Cardiac muscle cell (in vitro differentiated cells and primary cell): ENCODE data around the gene MFSD2A. TPM values are rescaled to one million over a fixed set of nuclear protein-coding genes. Genes with fewer than 3 reads are reported as not detected.

Experiments used
- DNase-seq, 2 donors: peaks; one replicate each; pipeline versions ENCODE4 v3.0.0 to v3.0.0-alpha.2; 2010 to 2017; ENCODE audit warnings: low read depth in 1 of 2, low spot score in 1 of 2
- H3K27ac ChIP-seq: fragments of 200-600 bp; sonication (generic); 2 replicates; pipeline ENCODE4 v1.5.1; 2016
- H3K27me3 ChIP-seq: fragments of 200-600 bp; sonication (generic); 2 replicates; pipeline ENCODE4 v1.6.0; 2016; ENCODE audit warnings: control low read depth
- H3K36me3 ChIP-seq: fragments of 200-600 bp; sonication (generic); 2 replicates; pipeline ENCODE4 v1.5.1; 2016; ENCODE audit warnings: control low read depth
- H3K4me1 ChIP-seq: fragments of 200-600 bp; sonication (generic); 2 replicates; pipeline ENCODE4 v1.8.1; 2017; ENCODE audit warnings: low read depth, mild to moderate bottlenecking, mixed run types
- H3K4me3 ChIP-seq: fragments of 200-600 bp; sonication (generic); 2 replicates; pipeline ENCODE4 v1.5.1; 2016; ENCODE audit warnings: mild to moderate bottlenecking
- H3K9me3 ChIP-seq: fragments of 200-600 bp; sonication (generic); 2 replicates; pipeline ENCODE4 v1.5.1; 2017; ENCODE audit warnings: low read depth, mild to moderate bottlenecking, control low read depth
- CTCF ChIP-seq: IDR thresholded peaks from 2 replicates; pipeline ENCODE4 v1.5.1; 2012; ENCODE audit warnings: low read depth, mild to moderate bottlenecking, low read length
- polyA plus RNA-seq: library from polyadenylated mRNA; unstranded; fragments of >200 nt; fragmentation: Nextera tagmentation; extraction: Ambion mirVana; gene quantifications from 2 replicates; pipeline ENCODE4 v1.2.1, GENCODE V29; 2016
- total RNA-seq: library from RNA; depleted of rRNA; stranded (reverse); fragments of >200 nt; gene quantifications from 2 replicates; pipeline ENCODE4 v1.2.3, GENCODE V29; 2016

The MFSD2A gene
- total and polyA plus RNA-seq, 2 experiments from 2014 or later = 1.0 TPM; not detected in 1

GRCh38 chr1:39973503-39974135 lies 18.7 kb downstream of the MFSD2A start:
- TF ChIP-seq CTCF = peak; percentile 96
- H3K27ac ChIP-seq = no peak overlapping the region
- no peak overlapping the region for H3K4me3 ChIP-seq
- peak; percentile 76 to 81 for DNase-seq
- no peaks in the 10 kb centered on the region for H3K9me3 ChIP-seq
- no peaks in the 10 kb centered on the region for H3K36me3 ChIP-seq
- peaks cover 30% of the 10 kb centered on the region for H3K27me3 ChIP-seq
- H3K4me1 ChIP-seq = no peaks in the 10 kb centered on the region

GRCh38 chr1:39976732-39977131 lies 21.8 kb downstream of the MFSD2A start:
- Histone ChIP-seq H3K4me1 (no peaks in the 10 kb centered on the region), H3K4me3 (no peak overlapping the region), H3K27me3 (peaks cover 15% of the 10 kb centered on the region), H3K36me3 (no peaks in the 10 kb centered on the region), H3K9me3 (no peaks in the 10 kb centered on the region), H3K27ac (no peak overlapping the region)
- TF ChIP-seq CTCF = no peak
- DNase-seq = peak; percentile 26 to 44

- DNase-seq = no peak
- H3K27ac ChIP-seq = peak overlapping the region; percentile 11
- no peaks in the 10 kb centered on the region for H3K4me1 ChIP-seq
- no peak for TF ChIP-seq CTCF
- no peaks in the 10 kb centered on the region for H3K9me3 ChIP-seq
- no peak overlapping the region for H3K4me3 ChIP-seq
- H3K36me3 ChIP-seq = no peaks in the 10 kb centered on the region
- H3K27me3 ChIP-seq = peaks cover 15% of the 10 kb centered on the region
Measured at GRCh38 chr1:39977202-39977601, 22.3 kb downstream of the MFSD2A start.

- Histone ChIP-seq H3K4me3 (no peak overlapping the region), H3K36me3 (no peaks in the 10 kb centered on the region), H3K4me1 (no peaks in the 10 kb centered on the region), H3K9me3 (no peaks in the 10 kb centered on the region), H3K27me3 (peaks cover 6% of the 10 kb centered on the region), H3K27ac (no peak overlapping the region)
- no peak for DNase-seq
- TF ChIP-seq CTCF = no peak
Measured at GRCh38 chr1:39979654-39980053, 24.7 kb downstream of the MFSD2A start.

GRCh38 chr1:39980555-39981313 lies 25.8 kb downstream of the MFSD2A start:
- DNase-seq = no peak
- Histone ChIP-seq H3K4me1 (no peaks in the 10 kb centered on the region), H3K4me3 (no peak overlapping the region), H3K36me3 (no peaks in the 10 kb centered on the region), H3K27me3 (no peaks in the 10 kb centered on the region), H3K9me3 (no peaks in the 10 kb centered on the region), H3K27ac (no peak overlapping the region)
- no peak for TF ChIP-seq CTCF
